Transverse colon (tissue), 4 donors: ENCODE measurements around the gene COX7A2L. TPM values are rescaled to one million over a fixed set of nuclear protein-coding genes. Genes with fewer than 3 reads are reported as not detected.
"Not testable (repeated sequence)": the region's sequence is repeated elsewhere in the genome, so short reads cannot be mapped to it uniquely, and the experiment has no call there.

ENCODE experiments used
- DNase-seq: peaks from one replicate; pipeline ENCODE4 v3.0.0-alpha.2; 2019
- H3K27ac ChIP-seq, 4 donors: fragments of 200-600 bp; sonication (generic); 2 replicates each; pipeline ENCODE4 v1.5.1; 2016 to 2018; ENCODE audit warnings: inconsistent platforms in 4 of 4
- H3K27me3 ChIP-seq: fragments of 200-600 bp; sonication (generic); 2 replicates; pipeline ENCODE4 v1.5.1; 2017; ENCODE audit warnings: inconsistent platforms
- H3K36me3 ChIP-seq, 4 donors: fragments of 200-600 bp; sonication (generic); 2 replicates each; pipeline ENCODE4 v1.5.1; 2017 to 2019; ENCODE audit warnings: inconsistent platforms in 4 of 4
- H3K4me1 ChIP-seq, 4 donors: fragments of 200-600 bp; sonication (generic); 2 replicates each; pipeline ENCODE4 v1.5.1; 2017 to 2020; ENCODE audit warnings: inconsistent platforms in 4 of 4
- H3K4me3 ChIP-seq, 4 donors: fragments of 200-600 bp; sonication (generic); 1 replicate in 1 of 4; 2 replicates in 3 of 4; pipeline versions ENCODE4 v1.5.1 to v1.6.1; 2017 to 2019; ENCODE audit warnings: inconsistent platforms in 4 of 4
- H3K9me3 ChIP-seq, 2 donors: fragments of 200-600 bp; sonication (generic); 2 replicates each; pipeline ENCODE4 v1.5.1; 2017 to 2019; ENCODE audit warnings: inconsistent platforms in 2 of 2
- CTCF ChIP-seq, 5 experiments: fragments of 200-600 bp in 3 of 5; fragments of 450-650 bp in 2 of 5; sonication (generic) in 3 of 5; IDR thresholded peaks; 1 replicate in 2 of 5; 2 replicates in 3 of 5; pipeline ENCODE4 v1.5.1; 2016 to 2017; ENCODE audit warnings: antibody characterized with exemption in 5 of 5, inconsistent platforms in 3 of 5, mild to moderate bottlenecking in 2 of 5, moderate library complexity in 1 of 5
- EP300 ChIP-seq: sonication (generic); formaldehyde crosslinking; IDR thresholded peaks from one replicate; pipeline ENCODE4 v1.6.1; 2017; ENCODE audit warnings: antibody characterized with exemption, low read depth
- POLR2A ChIP-seq: fragments of 450-650 bp; IDR thresholded peaks from one replicate; pipeline ENCODE4 v1.6.1; 2016; ENCODE audit warnings: antibody characterized with exemption, mild to moderate bottlenecking, moderate library complexity
- POLR2AphosphoS5 ChIP-seq, 3 donors: sonication (generic); formaldehyde crosslinking; IDR thresholded peaks; one replicate each; pipeline ENCODE4 v1.6.1; 2016; ENCODE audit warnings: antibody characterized with exemption in 3 of 3
- WGBS, 2 donors: methylation state at CpG; one replicate each; pipeline ENCODE4 v1.1.5; 2018; ENCODE audit warnings: low coverage in 1 of 2; 5-methylcytosine and 5-hydroxymethylcytosine counted together
- in situ Hi-C, 4 donors: fragments of 200-750 bp; cut with MboI; loops; one replicate each; pipeline versions ENCODE4 v1.15.0 to v1.15.1; 2017; ENCODE audit warnings: low sequenced_read_pairs in 3 of 4, low pct_ligation_motif_present in 1 of 4, low pct_unique_long_range_greater_than_20kb in 1 of 4
- intact Hi-C: fragments of 100-400 bp; cut with DNase I; formaldehyde crosslinking; loops from one replicate; pipeline ENCODE4 v1.15.1; 2023; ENCODE audit warnings: low total_unique reads
- total RNA-seq, 4 donors: library from RNA; depleted of rRNA; stranded (reverse); fragments of >200 nt; gene quantifications; one replicate each; pipeline ENCODE4 v1.1.0, GENCODE V29; 2016

Gene COX7A2L
- total RNA-seq, 4 donors from 2014 or later: 12.3 to 180 (median 152) TPM

GRCh38 chr2:42350434-42351063 is 10.5 kb downstream of the COX7A2L start:
- in situ Hi-C loops (loop anchor here in 2 of 4 donors (25.0 kb wide), 2 partner anchors 263 to 488 kb away; no protein-coding TSS in a partner anchor), intact Hi-C loops (no loop called here)
- H3K27ac ChIP-seq: no peak overlapping the region
- no peak for DNase-seq
- H3K36me3 ChIP-seq: peaks cover 0 to 25% (median 0%) of the 10 kb centered on the region in 4 donors
- no peaks in the 10 kb centered on the region for H3K27me3 ChIP-seq
- H3K4me3 ChIP-seq: no peak overlapping the region
- 63% methylated on average over 3 of the region's 3 CpGs for WGBS, 2 donors
- no peaks in the 10 kb centered on the region for H3K9me3 ChIP-seq
- peaks cover 0 to 7% (median 3%) of the 10 kb centered on the region in 4 donors for H3K4me1 ChIP-seq
- no peak for TF ChIP-seq POLR2AphosphoS5 (IDR thresholded peaks at IDR 0.05)
- no peak for TF ChIP-seq POLR2A
- no peak for TF ChIP-seq EP300
- TF ChIP-seq CTCF (IDR thresholded peaks at IDR 0.05): no peak

- WGBS, 2 donors: 96 to 97% methylated on average over 8 of the region's 8 CpGs
- no peaks in the 10 kb centered on the region for H3K9me3 ChIP-seq
- no peak for TF ChIP-seq POLR2A
- no peak for TF ChIP-seq CTCF (IDR thresholded peaks at IDR 0.05)
- no peak for TF ChIP-seq EP300
- no peak for TF ChIP-seq POLR2AphosphoS5 (IDR thresholded peaks at IDR 0.05)
- no peak overlapping the region for H3K27ac ChIP-seq
- H3K36me3 ChIP-seq: peaks cover 0 to 33% (median 0%) of the 10 kb centered on the region in 4 donors
- in situ Hi-C loops: loop anchor here in 3 of 4 donors (25.0 kb wide), 2 partner anchors 236 to 486 kb away; no protein-coding TSS in a partner anchor
- no peaks in the 10 kb centered on the region for H3K4me1 ChIP-seq
- intact Hi-C loops: no loop called here
- DNase-seq: no peak
- no peak overlapping the region for H3K4me3 ChIP-seq
- H3K27me3 ChIP-seq: no peaks in the 10 kb centered on the region
Observed at GRCh38 chr2:42348113-42348805, 12.8 kb downstream of the COX7A2L start.

- WGBS, 2 donors: 98 to 100% methylated on average over 1 to 12 of the region's 12 CpGs
- H3K27ac ChIP-seq: not testable (repeated sequence)
Observed at GRCh38 chr2:42347518-42347917, 13.5 kb downstream of the COX7A2L start.

GRCh38 chr2:42346856-42347255 is 14.2 kb downstream of the COX7A2L start:
- DNase-seq, H3K27ac ChIP-seq, H3K27me3 ChIP-seq, H3K4me3 ChIP-seq, H3K9me3 ChIP-seq, intact Hi-C loops: not testable (repeated sequence)
- in situ Hi-C loops: loop anchor here in 3 of 4 donors (25.0 kb wide), 2 partner anchors 235 to 485 kb away; no protein-coding TSS in a partner anchor
- 97% methylated on average over 6 of the region's 6 CpGs for WGBS, 2 donors
- peaks cover 0 to 10% (median 6%) of the 10 kb centered on the region in 4 donors for H3K4me1 ChIP-seq
- peaks cover 0 to 30% (median 0%) of the 10 kb centered on the region in 4 donors for H3K36me3 ChIP-seq

More at GRCh38 chr2:42347518-42347917, 13.5 kb downstream of the COX7A2L start:
- H3K27me3 ChIP-seq, DNase-seq, H3K4me1 ChIP-seq, H3K9me3 ChIP-seq, H3K4me3 ChIP-seq, intact Hi-C loops: not testable (repeated sequence)
- peaks cover 0 to 33% (median 0%) of the 10 kb centered on the region in 4 donors for H3K36me3 ChIP-seq
- in situ Hi-C loops: loop anchor here in 3 of 4 donors (25.0 kb wide), 2 partner anchors 235 to 485 kb away; no protein-coding TSS in a partner anchor

- in situ Hi-C loops: loop anchor here in 3 of 4 donors (25.0 kb wide), 2 partner anchors 234 to 484 kb away; no protein-coding TSS in a partner anchor
- Histone ChIP-seq H3K9me3 (no peaks in the 10 kb centered on the region), H3K27ac (no peak overlapping the region), H3K27me3 (no peaks in the 10 kb centered on the region), H3K4me3 (no peak overlapping the region), H3K4me1 (peaks cover 0 to 10% (median 6%) of the 10 kb centered on the region in 4 donors), H3K36me3 (peaks cover 0 to 22% (median 0%) of the 10 kb centered on the region in 4 donors)
- DNase-seq: no peak
- 90 to 96% methylated on average over 2 to 4 of the region's 4 CpGs for WGBS, 2 donors
- intact Hi-C loops: no loop called here
- TF ChIP-seq CTCF (IDR thresholded peaks at IDR 0.05) (no peak), EP300 (no peak), POLR2A (no peak), POLR2AphosphoS5 (IDR thresholded peaks at IDR 0.05) (no peak)
Observed at GRCh38 chr2:42345986-42346385, 15.0 kb downstream of the COX7A2L start.
